Motor neuron (in vitro differentiated cells): Measurements from ENCODE around the gene ZNF358. TPM values are rescaled to one million over a fixed set of nuclear protein-coding genes. Genes with fewer than 3 reads are reported as not detected.

ENCODE experiments used
- ATAC-seq, 8 experiments: fragments of 200-7000 bp; cut with Tn5 transposase; replicated peaks in 6 of 8; 2 replicates each; pipeline ENCODE4 v1.8.0; 2021; ENCODE audit warnings: mild to moderate bottlenecking in 8 of 8, moderate library complexity in 8 of 8
- H3K27ac ChIP-seq, 2 donors: fragments of 250-450 bp; sonication (Bioruptor Pico); 2 replicates each; pipeline ENCODE4 v1.9.0; 2021; ENCODE audit warnings: antibody characterized with exemption in 2 of 2, mild to moderate bottlenecking in 2 of 2, moderate library complexity in 1 of 2
- H3K4me1 ChIP-seq, 2 donors: fragments of 250-450 bp; sonication (Bioruptor Pico); replicated peaks in 1 of 2; 2 replicates each; pipeline ENCODE4 v1.6.1; 2021; ENCODE audit warnings: antibody characterized with exemption in 2 of 2, mild to moderate bottlenecking in 2 of 2, moderate library complexity in 1 of 2
- H3K4me3 ChIP-seq, 5 donors: fragments of 250-450 bp; sonication (Bioruptor Pico); 2 replicates each; pipeline ENCODE4 v1.9.0; 2021; ENCODE audit warnings: antibody characterized with exemption in 5 of 5, mild to moderate bottlenecking in 5 of 5, moderate library complexity in 4 of 5
- WGBS, 10 experiments: fragments of 450-650 bp; shearing (Covaris generic); methylation state at CpG; one replicate each; pipeline ENCODE4 v1.0.0; 2022; 5-methylcytosine and 5-hydroxymethylcytosine counted together
- in situ Hi-C, 9 experiments: fragments of 400-800 bp; cut with MboI; loops; one replicate each; pipeline ENCODE4 v1.15.0; 2021; ENCODE audit warnings: low sequenced_read_pairs in 9 of 9, low pct_unique_long_range_greater_than_20kb in 2 of 9; ENCODE audit not compliant: unreplicated experiment in 9 of 9
- total RNA-seq, 8 experiments: library from RNA; unstranded; fragments of 300-600 nt; gene quantifications; 2 replicates each; pipeline versions ENCODE4 v1.2.3 to v1.2.4, GENCODE V29; 2022

The ZNF358 gene
- total RNA-seq, 8 experiments from 2014 or later, result 8.4 to 44.2 (median 26.5) TPM

DNA sequence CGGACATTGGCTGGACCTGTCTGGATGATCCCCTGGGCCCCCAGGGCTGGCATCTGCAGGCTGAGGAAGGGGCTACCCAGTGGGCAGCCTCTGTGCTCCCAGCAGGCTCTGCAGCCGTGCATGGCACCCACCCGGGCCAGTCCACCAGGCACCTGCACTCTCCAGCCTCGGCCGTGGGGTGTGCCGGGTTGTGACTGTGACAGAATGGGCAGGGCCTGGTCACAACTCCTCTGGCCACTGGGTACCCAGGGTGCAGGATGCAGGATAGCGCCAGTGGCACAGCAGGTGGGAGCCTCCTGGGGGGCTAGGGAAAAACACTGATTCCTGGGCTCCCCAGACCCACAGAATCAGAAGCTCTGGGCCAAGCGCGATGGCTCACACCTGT, 37.1 kb upstream of the ZNF358 start:
- ATAC-seq, result no peak
- no peak overlapping the region for H3K27ac ChIP-seq
- H3K4me1 ChIP-seq, result peaks cover 0 to 7% of the 10 kb centered on the region in 2 donors
- no peak overlapping the region for H3K4me3 ChIP-seq
- 80 to 100% (median 80%) methylated on average over 1 to 3 of the region's 9 CpGs; no CpG with 5 or more reads in 7 of the 10 experiments for WGBS, 10 experiments
- in situ Hi-C loops, result no loop called here

- WGBS, 10 experiments, result 52 to 100% (median 74%) methylated on average over 1 to 7 of the region's 11 CpGs; no CpG with 5 or more reads in 4 of the 10 experiments
- no peak for ATAC-seq
- peak overlapping the region in 1 of 2 donors; percentile 23 for H3K27ac ChIP-seq
- no peak overlapping the region for H3K4me3 ChIP-seq
- in situ Hi-C loops, result no loop called here
- peaks cover 0 to 7% of the 10 kb centered on the region in 2 donors for H3K4me1 ChIP-seq
These were observed 35.5 kb upstream of the ZNF358 start for GRCh38 chr19:7480222-7480969.

GRCh38 chr19:7480970-7481255, 35.0 kb upstream of the ZNF358 start:
- Histone ChIP-seq H3K4me1 (peaks cover 0 to 7% of the 10 kb centered on the region in 2 donors), H3K4me3 (no peak overlapping the region), H3K27ac (peak overlapping the region in 1 of 2 donors; percentile 23)
- in situ Hi-C loops, result no loop called here
- WGBS, 10 experiments, result 70 to 100% (median 84%) methylated on average over 1 to 7 of the region's 7 CpGs; no CpG with 5 or more reads in 4 of the 10 experiments
- no peak for ATAC-seq

DNA sequence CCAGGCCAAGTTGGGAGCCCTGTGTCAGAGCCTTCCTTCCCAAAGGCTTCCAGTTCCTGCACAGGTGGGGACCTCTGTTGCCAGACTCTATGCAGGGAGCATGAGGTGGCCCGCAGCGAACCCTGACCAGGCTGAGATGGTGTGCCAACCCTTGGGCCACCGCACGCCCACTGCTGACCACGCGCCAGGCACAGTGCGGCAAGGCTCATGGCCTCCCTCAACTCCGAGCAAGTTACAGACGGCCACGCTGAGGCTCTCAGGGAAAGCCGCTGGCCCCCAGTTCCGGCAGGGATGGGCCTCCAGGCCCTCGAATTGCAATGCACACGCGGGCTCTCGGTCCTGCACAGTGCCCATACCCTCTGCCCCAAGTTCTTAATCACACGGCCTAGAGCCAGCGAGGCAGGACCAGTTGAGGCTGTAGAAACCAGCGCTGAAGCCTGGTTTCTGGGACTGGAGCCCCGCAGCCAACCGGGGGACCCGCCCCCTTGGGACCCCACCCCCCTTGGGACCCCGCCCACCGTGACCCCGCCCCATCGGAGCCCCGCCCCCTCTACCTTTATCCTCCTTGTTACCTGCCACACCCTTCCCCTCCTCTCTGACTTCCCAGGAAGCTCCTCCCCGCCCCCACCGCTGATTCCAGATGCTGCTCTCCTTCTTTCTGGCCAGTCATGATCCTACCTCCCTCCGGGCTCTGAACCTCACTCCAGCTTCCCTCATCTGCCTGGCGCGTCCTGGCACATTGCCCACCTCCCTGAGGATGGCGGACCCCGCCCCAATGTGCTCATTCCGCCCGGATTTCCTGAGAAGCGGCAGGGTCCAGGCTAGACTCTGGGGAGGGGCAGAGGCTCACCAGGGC, 33.1 kb upstream of the ZNF358 start:
- Histone ChIP-seq H3K4me3 (no peak overlapping the region), H3K27ac (no peak overlapping the region), H3K4me1 (peaks cover 0 to 7% of the 10 kb centered on the region in 2 donors)
- in situ Hi-C loops, result no loop called here
- ATAC-seq, result peak; percentile 18 to 71 (median 38)
- 54 to 73% methylated on average over 4 to 6 of the region's 37 CpGs; no CpG with 5 or more reads in 8 of the 10 experiments for WGBS, 10 experiments

DNA sequence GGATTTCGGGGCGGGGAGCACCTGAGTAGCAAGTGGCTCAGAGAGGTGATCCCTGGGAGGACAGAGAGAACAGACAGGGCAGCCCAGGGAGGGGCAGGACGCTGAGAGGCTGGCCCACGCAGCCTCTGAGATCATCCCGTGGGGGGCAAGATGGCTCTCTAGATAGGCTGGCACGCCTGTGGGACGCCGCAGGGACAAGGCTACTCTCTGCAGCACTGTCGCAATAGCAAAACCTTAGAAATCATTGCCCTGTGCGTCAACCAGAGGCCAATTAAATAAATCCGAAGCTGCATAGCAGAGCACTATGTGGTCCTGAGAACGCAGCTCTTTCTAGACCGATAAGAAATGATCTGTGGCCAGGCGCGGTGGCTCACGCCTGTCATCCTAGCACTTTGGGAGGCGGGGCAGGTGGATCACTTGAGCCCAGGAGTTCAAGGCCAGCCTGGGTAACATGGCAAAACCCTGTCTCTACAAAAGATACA, 32.1 kb upstream of the ZNF358 start:
- H3K27ac ChIP-seq, result no peak overlapping the region
- 73 to 100% (median 88%) methylated on average over 1 to 4 of the region's 17 CpGs; no CpG with 5 or more reads in 7 of the 10 experiments for WGBS, 10 experiments
- H3K4me1 ChIP-seq, result peaks cover 3 to 10% of the 10 kb centered on the region in 2 donors
- in situ Hi-C loops, result no loop called here
- ATAC-seq, result peak in 3 of 8 experiments; percentile 6 to 8 (median 7)
- no peak overlapping the region for H3K4me3 ChIP-seq

DNA sequence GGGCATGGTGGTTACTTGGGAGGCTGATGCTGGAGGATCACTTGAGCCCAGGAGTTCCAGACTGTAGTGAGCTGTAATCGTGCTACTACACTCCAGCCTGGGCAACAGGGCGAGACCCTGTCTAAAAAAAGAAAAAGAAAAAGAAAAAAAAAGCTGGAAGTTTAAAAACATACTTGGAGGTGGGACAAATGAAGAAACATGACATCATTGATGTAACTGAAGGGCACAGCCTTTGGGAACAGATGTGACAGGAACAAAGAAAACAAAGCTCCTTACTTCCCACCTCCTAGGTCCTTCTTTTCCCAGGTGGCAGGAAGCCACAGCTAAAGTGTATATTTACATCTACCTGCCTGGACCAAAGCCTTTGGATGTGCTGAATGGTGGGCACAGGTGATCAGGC, 29.0 kb upstream of the ZNF358 start:
- 41 to 100% (median 83%) methylated on average over 1 to 2 of the region's 2 CpGs; no CpG with 5 or more reads in 4 of the 10 experiments for WGBS, 10 experiments
- Histone ChIP-seq H3K4me1 (peaks cover 10 to 12% of the 10 kb centered on the region in 2 donors), H3K27ac (no peak overlapping the region), H3K4me3 (no peak overlapping the region)
- in situ Hi-C loops, result no loop called here
- no peak for ATAC-seq

GRCh38 chr19:7488736-7489353, 27.1 kb upstream of the ZNF358 start, which contains the start of gene PEX11G:
Gene PEX11G (minus strand): TSS chr19:7489035. CDS start chr19:7489010, 25 bp downstream.
- peak within 1 kb of the TSS; percentile 61 to 75 for H3K27ac ChIP-seq
- 0 to 18% (median 0%) methylated on average over 1 to 27 of the region's 49 CpGs; no CpG with 5 or more reads in 1 of the 10 experiments for WGBS, 10 experiments

GRCh38 chr19:7489609-7490044, 26.3 kb upstream of the ZNF358 start:
- no peak overlapping the region for H3K4me3 ChIP-seq
- in situ Hi-C loops, result no loop called here

More at GRCh38 chr19:7488736-7489353, 27.1 kb upstream of the ZNF358 start, which contains the start of gene PEX11G:
- ATAC-seq, result peak; percentile 95 to 99 (median 98)
- Histone ChIP-seq H3K4me1 (peaks cover 12 to 13% of the 10 kb centered on the region in 2 donors), H3K4me3 (peak within 1 kb of the TSS; percentile 34 to 67 (median 47))
- in situ Hi-C loops, result no loop called here

DNA sequence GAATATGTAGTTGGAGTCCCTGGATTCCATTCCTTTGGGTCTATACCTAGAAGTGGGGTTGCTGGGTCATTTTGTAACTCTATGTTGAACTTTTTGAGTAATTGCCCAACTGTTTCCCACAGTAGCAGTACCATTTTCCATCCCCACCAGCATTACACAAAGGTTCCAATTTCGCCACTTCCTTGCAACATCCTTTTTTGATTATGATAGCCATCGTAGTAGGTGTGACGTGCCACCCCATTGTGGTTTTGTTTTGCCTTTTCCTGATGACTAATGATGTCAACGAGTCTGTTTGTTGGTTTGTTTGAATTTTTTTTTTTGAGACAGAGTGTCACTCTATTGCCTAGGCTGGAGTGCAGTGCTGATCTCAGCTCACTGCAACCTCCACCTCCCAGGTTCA, 23.8 kb upstream of the ZNF358 start:
- in situ Hi-C loops, result no loop called here
- ATAC-seq, result no peak
- peaks cover 24 to 25% of the 10 kb centered on the region in 2 donors for H3K4me1 ChIP-seq
- H3K27ac ChIP-seq, result no peak overlapping the region
- WGBS, 10 experiments, result 10 to 100% (median 83%) methylated on average over 1 to 4 of the region's 4 CpGs
- no peak overlapping the region for H3K4me3 ChIP-seq

More at GRCh38 chr19:7489609-7490044, 26.3 kb upstream of the ZNF358 start:
- no peak for ATAC-seq
- H3K27ac ChIP-seq, result peak overlapping the region; percentile 61 to 75
- H3K4me1 ChIP-seq, result peaks cover 20 to 21% of the 10 kb centered on the region in 2 donors
- 50 to 89% (median 82%) methylated on average over 1 to 9 of the region's 11 CpGs for WGBS, 10 experiments

DNA sequence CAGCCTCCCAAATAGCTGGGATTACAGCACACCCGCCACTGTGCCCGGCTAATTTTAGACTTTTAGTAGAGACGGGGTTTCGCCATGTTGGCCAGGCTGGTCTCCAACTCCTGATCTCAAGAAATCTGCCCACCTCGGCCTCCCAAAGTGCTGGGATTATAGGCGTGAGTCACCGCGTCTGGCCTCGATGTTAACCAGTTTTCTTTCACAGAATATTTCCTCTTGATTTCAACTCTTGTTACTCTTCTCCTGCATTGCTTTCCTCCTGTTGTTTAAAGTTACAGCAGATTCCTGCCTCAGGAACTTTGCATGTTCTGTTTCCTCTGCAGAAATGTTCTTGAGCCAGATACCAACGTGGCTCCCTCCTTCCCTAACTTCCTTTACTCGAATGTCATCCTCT, 23.3 kb upstream of the ZNF358 start:
- no peak overlapping the region for H3K4me3 ChIP-seq
- no peak overlapping the region for H3K27ac ChIP-seq
- in situ Hi-C loops, result no loop called here
- WGBS, 10 experiments, result 30 to 93% (median 72%) methylated on average over 1 to 8 of the region's 11 CpGs; no CpG with 5 or more reads in 1 of the 10 experiments
- peaks cover 24 to 25% of the 10 kb centered on the region in 2 donors for H3K4me1 ChIP-seq
- no peak for ATAC-seq

GRCh38 chr19:7494416-7495098, 21.3 kb upstream of the ZNF358 start:
- in situ Hi-C loops, result no loop called here
- Histone ChIP-seq H3K27ac (peak overlapping the region; percentile 89), H3K4me3 (peak overlapping the region in 1 of 5 donors; percentile 0), H3K4me1 (peaks cover 16% of the 10 kb centered on the region in 2 donors)
- 12 to 80% (median 30%) methylated on average over 2 to 9 of the region's 13 CpGs; no CpG with 5 or more reads in 2 of the 10 experiments for WGBS, 10 experiments
- peak in 7 of 8 experiments; percentile 51 to 94 (median 93) for ATAC-seq

GRCh38 chr19:7497292-7497691, 18.6 kb upstream of the ZNF358 start:
- in situ Hi-C loops, result no loop called here
- Histone ChIP-seq H3K4me3 (no peak overlapping the region), H3K27ac (no peak overlapping the region), H3K4me1 (peaks cover 11 to 19% of the 10 kb centered on the region in 2 donors)
- WGBS, 10 experiments, result 45 to 62% (median 52%) methylated on average over 2 to 7 of the region's 7 CpGs; no CpG with 5 or more reads in 5 of the 10 experiments
- peak in 3 of 8 experiments; percentile 20 to 47 (median 34) for ATAC-seq
